NCI-H2196 (cell line): ENCODE data around the gene C9orf43.
"Not testable (repeated sequence)": the region's sequence is repeated elsewhere in the genome, so short reads cannot be mapped to it uniquely, and the experiment has no call there.

Source experiments
- DNase-seq: peaks from one replicate; lab custom pipeline; 2025; ENCODE audit not compliant: unreplicated experiment; lab: John Stamatoyannopoulos, UW

The C9orf43 gene

DNA sequence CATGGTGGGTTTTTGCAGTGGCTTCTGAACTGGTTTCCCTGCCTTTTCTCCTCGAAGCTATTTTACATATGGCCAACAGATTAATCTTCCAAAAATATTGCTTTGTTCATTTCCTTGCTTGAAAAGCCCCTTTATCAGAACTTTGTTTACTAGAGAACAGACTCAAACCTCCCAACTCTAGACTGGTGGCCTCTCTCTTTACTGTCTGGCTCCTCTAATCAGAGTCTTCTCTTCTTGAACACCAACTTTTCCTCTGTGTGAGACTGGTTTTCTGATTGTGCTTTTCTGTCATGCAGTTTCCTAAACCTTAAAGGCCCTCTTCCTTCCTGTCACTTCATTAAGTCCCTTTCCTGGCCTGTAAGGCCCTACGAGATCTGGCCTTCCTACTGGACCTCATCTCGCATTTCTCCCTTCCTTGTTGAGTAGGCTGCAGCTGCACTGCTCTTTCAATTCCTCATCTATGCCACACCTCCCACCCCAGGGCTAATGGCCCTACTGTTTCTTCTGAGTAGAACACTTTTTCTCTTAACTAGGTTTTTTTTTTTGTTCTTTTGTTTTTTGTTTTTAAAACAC is 5.7 kb downstream of the C9orf43 start:
- no peak for DNase-seq

DNA sequence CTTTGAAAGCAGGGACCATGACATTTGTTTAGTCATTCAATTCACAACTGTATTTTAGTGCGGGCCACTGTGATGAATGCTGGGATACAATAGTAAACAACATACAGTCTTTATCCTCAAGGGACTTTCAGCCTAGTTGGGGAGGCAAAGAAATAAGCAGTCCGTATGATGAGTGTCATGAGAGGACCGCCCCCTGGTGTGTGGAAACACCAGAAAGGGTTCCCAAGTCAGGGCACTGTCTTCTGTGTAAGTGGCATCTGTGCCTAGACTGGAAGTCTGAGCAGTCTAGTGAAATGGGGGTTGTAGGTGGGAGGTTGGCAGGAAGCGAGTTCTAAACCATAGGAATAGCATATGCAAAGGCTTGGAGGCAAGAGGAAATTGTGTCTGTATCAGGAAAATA is 6.8 kb downstream of the C9orf43 start:
- DNase-seq, result no peak

DNA sequence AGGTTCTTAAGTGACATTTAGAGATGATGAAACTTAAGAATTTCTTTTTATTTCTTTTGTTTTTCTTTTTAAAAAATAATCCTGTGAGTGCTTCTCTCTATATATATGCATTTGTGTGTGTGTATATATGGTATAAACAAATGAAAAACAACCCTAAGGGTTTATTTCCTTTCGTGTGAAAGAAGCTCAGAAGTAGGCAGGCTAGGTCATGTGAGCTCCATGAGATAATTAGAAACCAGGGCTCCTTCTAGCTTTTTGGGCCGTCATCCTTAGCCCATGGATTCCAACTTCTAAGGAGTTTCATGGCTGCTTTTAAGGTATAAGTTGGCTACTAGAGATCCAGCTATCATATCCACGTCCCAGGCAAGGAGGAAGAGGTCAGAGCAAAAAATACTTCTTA is 11.2 kb downstream of the C9orf43 start:
- DNase-seq, result no peak

DNA sequence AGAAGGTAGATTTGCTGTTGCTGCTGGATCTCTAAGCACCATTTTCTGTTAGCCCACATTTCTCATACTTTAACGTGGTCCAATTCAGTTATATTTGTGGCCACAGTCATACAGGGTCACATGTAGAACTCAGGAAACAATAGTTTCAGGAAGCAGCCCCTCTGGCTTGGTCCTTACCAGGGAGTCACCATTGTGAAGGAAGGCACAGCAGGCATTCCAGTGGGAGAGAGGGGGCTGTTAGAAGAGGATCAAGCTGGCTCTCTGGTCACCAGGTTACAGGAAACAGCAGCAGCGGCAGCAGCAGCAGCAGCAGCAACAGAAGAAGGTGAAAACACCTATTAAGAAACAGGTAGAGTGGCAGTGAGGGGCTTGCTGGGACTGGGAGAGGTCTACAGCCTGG is 14.5 kb downstream of the C9orf43 start:
- no peak for DNase-seq

DNA sequence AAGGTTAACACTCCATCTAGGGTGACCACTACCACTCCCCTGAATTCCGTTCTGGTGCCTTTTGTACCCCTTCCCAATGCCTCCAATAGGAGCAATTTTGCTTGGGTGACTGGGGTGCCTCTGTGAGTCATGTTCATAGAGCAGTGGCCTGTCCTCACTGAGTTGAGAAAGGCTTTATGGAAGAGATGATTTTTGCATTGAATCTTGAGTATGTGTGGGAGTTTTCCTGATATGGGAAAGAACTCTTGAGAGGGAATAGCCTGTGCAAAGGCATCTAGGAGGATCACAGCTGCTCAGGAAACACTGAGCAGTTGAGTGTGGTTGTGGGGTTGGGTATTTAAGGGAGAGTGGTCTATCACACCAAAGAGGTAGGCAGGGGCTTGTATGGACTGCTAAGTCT is 16.2 kb downstream of the C9orf43 start:
- no peak for DNase-seq

DNA sequence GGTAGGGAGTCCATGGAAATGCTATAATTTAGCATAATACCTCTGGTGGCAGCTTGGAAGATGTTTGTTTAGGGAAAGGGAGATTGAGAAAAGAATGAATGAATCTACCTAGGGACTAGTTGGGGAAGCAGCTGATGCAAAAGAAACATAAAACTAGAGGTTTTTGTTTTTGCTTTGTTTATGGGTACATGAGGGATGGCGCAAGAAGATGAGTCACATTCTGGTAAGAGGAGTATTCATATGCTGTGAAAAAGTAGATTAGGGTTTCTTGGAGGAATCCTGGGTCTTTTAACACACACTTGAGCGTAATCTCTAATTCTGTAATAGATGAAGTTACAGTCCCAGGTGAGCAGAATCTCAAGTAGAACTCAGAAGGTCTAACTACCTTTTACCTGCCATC is 17.1 kb downstream of the C9orf43 start:
- DNase-seq, result no peak

DNA sequence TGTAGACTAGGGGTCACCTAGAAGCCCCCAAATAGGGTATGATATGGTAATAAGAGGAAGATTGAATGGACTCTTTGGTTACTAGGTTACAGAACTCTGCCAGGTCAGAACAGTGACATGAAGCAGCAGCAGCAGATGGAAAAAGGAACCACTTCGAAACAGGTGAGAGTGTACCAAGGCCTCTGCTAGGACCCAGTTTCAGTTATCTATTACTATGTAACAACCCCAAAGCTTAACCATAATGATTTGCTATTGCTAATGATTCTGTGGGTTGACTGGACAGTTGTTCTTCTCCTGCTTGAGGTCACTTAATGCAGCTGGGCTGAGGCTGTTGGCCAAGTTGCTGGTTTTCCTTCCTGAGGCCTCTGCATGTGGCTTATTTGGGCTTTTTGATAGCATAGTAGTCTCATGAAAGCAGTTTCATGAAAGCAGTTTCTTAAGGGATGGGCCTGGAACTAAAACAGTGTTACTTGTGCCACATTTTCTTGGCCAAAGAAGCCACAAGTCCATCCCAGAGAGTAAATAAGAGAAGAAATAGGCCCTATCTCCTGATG is 17.6 kb downstream of the C9orf43 start:
- no peak for DNase-seq

DNA sequence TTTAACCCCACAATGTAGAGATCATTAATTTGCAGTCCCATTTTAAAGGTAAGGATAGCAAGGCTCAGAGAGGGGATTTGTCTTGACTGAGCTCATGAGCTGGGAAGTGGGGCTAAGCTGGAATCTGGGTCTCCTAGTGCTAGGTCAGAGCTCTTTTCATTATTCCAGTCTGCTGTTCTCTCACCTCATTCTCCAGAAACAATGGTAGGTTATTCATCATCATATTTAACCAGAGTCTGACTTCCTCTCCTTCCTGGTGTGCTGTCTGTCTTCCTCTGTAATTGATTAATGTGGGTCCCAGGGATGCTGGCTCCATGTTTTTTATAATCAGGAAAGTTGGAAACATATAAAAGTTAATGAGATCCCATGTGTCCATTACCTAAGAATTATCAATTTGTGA is 20.6 kb downstream of the C9orf43 start:
- no peak for DNase-seq

DNA sequence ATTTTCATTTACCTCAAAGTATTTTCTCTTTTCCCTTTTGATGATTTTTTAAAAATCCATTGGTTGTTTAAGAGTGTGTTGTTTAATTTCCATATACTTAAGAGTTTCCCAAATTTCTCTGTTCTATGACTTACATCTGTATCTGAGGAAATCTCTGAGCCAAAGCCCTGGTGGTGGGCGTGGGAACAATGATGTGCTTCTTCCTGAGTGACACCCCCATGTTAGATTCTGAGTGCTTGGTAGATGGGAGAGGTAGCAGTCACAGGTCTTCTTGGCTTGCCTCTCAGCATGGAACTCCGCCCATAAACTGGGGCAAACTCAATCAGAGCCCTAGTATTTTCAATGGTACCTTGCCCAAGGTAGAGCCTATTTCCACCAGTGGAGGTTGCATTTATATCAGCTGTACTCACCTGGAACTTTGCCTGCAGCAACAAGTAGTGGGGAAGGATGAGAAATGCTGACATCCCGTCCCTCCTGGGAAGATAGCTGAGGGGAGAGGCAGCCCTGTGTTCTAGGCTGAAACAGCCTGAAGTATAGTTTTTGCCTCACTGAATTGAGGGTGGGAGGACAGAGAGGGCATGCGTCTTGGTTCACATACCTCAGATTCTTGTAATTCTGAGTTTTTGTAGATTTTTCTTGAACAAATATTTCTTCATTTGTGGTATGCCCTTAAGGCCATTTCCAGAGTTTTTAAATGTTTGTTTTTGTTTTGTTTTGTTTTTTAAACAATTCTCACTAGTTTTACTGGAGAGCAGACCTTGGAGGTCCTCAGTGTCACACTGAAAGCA is 26.4 kb downstream of the C9orf43 start:
- no peak for DNase-seq

DNA sequence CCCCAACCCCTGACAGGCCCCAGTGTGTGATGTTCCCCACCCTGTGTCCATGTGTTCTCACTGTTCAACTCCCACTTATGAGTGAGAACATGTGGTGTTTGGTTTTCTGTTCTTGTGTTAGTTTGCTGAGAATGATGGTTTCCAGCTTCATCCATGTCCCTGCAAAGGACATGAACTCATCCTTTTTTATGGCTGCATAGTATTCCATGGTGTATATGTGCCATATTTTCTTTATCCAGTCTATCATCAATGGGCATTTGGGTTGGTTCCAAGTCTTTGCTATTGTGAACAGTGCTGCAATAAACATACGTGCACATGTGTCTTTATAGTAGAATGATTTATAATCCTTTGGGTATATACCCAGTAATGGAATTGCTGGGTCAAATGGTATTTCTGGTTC is 27.2 kb downstream of the C9orf43 start:
- not testable (repeated sequence) for DNase-seq

DNA sequence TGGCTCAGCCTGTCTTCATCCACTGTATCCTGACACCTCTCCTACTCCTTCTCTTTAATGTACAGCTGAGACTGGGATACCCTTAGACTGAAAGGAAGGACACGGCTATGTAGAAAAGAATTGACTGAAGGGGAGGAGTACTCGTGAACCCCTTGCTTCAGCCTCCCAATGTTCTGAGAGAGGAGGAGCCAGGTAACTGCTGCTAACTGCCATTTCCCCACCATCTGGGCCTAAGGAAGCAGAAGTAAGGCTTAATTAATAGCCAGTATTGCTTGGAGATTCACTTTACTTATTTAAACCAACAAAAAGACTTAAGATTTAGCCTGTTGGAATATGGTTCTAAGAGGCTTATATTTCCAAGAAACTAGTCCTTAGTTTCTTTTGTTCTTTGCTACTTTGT is 34.2 kb downstream of the C9orf43 start:
- DNase-seq, result no peak

DNA sequence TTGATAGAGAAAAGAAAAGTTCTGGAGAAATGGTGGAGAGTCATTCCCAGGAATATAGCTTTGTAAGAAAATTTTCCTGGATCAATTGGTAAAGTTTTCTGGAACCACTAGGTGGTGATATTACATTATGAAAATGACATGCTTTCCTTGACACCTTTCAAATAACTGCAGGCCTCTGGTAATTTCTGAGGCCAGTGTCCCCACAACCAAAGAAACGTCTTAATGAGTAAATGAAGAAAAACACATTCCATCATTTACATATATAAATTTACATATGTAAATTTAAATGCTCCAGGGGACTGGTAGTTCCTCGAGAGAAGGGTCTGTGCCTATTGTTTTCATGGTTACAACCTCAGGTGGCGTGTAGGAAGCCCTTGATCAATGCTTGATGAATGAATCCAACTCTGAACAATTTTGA is 35.8 kb downstream of the C9orf43 start:
- DNase-seq, result peak; percentile 69

DNA sequence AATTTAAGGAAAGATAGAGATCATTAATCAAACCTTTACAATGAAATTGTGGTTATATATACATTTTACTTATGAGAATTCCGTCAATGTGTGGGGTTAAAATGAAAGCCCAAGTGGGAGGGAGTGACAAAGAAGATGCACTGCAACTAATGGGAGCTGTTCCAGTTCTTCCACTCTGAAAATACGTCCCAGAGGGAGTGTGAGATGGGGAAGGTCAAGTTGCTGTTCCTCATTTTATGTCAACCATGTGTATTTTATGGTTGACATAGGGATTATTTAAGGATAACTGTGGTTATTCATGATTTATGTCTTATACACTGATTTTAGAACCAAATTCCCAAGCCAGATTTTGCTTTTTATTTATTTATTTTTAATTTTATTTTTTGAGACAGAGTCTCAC is 38.8 kb downstream of the C9orf43 start:
- no peak for DNase-seq

DNA sequence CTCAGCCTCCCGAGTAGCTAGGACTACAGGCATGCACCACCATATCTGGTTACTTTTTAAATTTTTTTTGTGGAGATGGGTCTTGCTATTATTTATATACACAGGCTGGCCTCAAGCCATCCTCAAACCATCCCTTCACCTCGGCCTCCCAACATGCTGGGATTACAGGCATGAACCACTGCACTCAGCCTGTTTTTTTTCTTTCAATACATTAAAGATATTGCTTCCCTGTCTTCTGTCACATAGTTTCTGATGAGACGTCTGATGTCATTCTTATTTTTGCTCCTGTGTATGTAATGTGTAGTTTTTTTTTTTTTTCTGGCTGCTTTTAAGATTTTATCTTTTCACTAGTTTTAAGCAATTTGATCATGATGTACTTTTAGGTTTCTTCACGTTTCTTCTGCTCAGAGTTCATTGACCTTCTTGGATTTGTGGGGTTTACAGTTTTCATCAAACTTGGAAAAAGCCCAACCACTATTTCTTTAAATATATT is 41.6 kb downstream of the C9orf43 start:
- no peak for DNase-seq

DNA sequence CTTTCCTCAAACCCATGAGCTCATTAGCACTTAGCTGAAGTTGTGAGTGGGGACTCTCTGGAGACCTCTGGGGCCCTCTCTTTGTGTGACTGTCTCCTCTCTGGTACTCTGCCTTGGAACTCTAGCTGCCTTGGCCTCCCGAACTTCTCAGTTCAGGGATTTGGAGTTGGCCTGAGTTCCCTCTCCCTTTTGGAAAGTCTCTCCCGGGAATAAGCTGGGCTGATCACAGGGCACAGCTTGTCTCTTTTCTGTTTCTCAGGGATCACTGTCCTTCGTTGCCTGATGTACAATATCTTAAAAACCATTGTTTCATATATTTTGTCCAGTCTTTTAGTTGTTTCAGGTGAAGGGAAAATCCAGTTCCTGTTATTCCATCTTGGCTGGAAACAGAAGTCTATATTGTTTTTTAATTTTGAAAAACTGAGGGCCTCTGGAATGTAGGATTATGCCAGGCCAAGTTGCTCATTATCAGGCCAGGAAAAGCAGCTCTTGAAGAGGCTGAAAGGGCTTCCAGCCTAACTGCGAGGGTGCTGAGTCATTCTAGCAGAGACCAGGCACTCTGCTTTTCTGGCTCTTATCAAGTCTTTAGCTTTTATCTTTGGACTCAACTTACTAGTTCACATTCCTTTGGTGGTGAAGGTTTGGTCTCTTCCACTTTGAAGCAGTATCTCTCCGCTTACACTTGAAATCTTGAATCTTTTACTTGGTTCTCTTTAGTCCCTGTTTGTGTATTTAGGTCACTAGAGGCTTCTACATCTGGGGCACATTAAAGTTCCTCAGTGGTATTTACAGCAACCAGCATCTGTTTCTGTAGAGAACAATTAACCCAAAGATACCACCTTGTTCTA is 44.6 kb downstream of the C9orf43 start:
- peak; percentile 27 for DNase-seq

DNA sequence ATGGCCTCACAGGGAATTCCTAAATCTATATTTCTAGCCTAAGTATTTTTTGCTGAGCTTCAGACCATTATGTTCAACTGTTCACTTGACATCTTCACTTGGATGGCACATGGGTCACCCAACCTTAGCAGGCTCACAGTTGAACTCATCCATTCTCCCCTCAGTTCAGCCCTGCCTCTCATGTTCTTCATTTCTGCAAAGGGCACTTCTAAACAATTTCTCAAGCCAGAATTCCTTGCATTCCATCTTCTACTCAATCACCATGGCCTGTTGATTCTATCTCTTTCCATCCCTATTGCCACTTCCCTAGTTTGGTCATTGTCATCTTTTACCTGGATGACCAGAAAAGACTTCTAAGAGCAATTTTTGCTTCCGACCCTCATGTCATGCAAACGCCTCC is 45.7 kb downstream of the C9orf43 start:
- DNase-seq, result no peak

DNA sequence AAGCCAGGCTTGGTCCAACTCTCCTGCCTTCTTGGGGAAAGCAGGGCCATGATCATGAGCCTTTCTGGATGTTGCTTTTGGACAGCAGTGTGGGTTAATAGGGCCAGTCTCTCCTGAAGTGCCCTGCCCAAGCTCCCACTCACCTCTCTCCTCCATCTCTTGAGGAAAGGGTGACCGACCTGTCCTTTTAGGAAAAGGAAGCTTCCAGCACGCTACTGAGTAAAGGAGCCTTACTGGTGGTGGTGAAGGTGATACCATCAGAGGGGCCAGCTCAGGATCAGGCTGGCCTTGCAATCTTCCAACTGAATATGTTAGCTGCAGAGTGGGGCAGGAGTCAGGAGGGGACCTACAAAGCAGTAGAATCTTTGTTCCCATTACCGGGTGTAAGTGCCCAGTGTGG is 50.7 kb downstream of the C9orf43 start:
- no peak for DNase-seq

DNA sequence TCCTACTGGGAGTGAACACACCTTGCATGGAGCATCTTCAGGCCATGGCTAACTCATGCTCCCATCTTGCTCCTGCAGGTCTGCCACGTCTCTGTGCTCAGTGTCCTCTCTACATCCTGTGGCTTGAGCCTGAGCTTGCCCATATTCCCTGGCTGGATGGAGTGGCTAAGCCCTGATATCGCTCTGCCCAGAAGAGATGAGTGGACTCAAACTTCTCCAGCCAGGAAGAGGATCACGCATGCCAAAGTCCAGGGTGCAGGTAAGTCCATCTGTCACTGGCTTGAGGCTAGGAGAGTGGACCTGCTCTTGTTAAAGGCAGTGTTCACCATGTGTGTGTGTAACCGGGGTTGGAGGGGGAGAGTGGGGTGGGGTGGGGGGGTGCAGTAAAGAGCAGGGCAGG is 51.4 kb downstream of the C9orf43 start:
- DNase-seq, result no peak

DNA sequence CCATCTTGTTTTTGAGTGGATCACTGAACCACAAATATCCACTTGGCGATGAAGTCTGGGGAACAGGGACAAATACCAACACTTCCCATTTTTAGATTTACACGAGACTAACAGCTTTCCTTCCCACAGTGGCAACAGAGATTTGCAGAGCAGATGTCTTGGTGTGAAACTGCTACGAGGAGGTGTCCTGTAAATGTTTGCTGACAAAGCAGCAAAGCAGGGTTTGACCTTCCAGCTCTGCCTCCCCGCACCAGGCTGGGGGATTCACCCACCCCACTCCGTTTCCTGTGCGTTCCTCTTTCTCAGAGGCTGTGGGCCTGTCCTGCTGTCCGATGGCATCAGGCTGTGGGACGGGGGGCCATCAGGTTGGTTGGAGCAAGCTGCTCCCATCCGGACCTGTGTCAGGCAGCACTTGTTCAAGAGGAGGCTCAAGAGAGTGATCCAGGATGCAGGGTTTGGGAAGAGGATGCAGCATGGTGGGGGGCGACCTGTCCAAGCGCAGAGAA is 52.3 kb downstream of the C9orf43 start:
- no peak for DNase-seq

DNA sequence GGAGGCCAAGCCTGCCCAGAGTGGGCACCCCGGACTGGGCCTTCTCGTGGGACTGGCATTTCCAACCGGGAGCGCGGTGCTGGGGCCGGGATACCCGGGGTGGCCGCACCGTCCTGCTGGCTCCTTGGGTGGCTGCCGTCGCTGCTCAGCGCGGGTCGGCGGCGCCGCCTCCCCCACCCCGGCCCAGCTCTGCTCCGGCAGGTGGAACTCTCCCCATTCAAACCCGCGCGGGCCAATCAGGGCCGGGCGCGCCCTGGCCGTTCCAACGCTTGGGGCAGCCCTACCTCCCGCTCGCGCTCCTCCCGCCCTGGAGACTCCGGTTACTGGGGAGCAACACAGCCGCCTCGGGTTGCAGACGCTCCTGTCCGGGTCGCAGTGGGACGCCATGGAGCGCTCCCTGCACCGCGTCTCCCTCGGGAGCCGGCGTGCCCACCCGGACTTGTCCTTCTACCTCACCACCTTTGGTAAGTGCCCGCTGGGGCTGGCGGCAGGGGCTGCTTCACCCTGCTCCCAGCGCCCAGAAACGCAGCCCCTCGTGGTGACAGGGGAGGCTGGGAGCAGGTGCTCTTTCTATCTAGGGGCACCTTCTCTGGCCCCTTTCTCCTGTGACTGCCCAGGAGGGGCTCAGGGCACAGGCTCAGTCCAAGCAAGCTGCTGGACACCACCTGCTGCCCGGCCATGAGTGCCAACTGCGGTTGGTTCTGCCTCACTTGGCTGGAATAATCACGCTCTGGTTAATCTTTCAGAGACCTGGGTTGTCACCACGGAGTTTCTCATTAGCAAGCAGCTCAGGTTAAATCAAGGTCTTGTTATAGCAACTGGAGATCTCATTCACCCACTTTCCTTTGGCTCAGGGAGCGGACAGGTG is 53.1 kb downstream of the C9orf43 start, which contains the start of gene RGS3:
TSS of gene RGS3 (plus strand) at position 310 of the 868 bp plus-strand sequence. CDS start at position 386, 76 bp downstream.
- DNase-seq, result peak; percentile 88
